ENCODE measurements around the gene DPH5.

Gene DPH5

DNA sequence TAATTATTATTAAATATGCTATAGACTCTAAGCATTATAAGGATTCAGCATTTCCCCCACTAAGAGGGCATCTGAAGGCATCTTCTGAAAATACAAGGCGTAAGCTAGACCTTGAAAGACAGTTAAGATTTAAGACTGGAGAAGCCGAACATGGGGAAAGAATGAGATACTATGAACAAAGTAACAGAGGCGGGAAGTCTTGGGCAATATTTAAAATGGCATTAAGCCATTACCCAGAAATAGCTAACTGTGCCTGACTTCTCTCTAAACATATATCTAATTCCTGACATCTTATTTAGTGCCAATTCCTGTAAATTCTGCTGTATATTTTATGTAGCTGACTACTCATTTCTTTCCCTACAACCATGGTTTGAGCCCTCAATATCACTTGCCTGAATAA lies 20.9 kb downstream of the DPH5 start:
- Histone ChIP-seq H3K4me3 (ENCODE audit: low read length) (no peak overlapping the region), H3K9me3 (ENCODE audit: insufficient read depth, low read depth, low read length) (no peaks in the 10 kb centered on the region), H3K9ac (ENCODE audit: low read depth, low read length) (no peak overlapping the region), H3K4me1 (ENCODE audit: insufficient read depth, low read length) (peaks cover 9% of the 10 kb centered on the region; the same call in 1 of the 2 replicates), H3K27me3 (ENCODE audit: insufficient read depth, low read length) (no peaks in the 10 kb centered on the region), H3K27ac (ENCODE audit: low read length) (no peak overlapping the region), H3K36me3 (ENCODE audit: insufficient read depth, low read depth, low read length) (peaks cover 36% of the 10 kb centered on the region)

DNA sequence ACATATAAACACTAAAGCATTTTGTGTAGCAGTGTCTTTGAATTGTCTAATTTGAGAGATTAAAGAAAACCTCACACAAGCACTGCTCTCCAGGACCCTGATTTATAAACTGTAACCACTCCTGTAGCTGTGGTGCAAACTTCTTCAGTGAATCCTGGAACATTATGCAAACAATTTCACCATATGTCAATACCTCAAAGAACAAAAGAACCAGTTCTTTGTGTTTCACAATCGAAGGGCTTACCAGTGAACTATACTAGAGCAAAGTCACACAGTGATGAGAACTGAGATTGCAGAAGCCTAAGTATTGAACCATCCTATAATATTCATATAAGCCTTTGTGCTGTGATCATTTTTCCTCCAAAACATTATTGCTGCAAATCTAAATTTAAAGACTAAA lies 21.5 kb downstream of the DPH5 start:
- H3K9ac ChIP-seq (ENCODE audit: low read depth, low read length) = no peak overlapping the region
- no peaks in the 10 kb centered on the region for H3K9me3 ChIP-seq (ENCODE audit: insufficient read depth, low read depth, low read length)
- no peaks in the 10 kb centered on the region for H3K27me3 ChIP-seq (ENCODE audit: insufficient read depth, low read length)
- peaks cover 38% of the 10 kb centered on the region for H3K36me3 ChIP-seq (ENCODE audit: insufficient read depth, low read depth, low read length)
- H3K4me3 ChIP-seq (ENCODE audit: low read length) = no peak overlapping the region
- H3K4me1 ChIP-seq (ENCODE audit: insufficient read depth, low read length) = peaks cover 9% of the 10 kb centered on the region; the same call in 1 of the 2 replicates
- no peak overlapping the region for H3K27ac ChIP-seq (ENCODE audit: low read length)

DNA sequence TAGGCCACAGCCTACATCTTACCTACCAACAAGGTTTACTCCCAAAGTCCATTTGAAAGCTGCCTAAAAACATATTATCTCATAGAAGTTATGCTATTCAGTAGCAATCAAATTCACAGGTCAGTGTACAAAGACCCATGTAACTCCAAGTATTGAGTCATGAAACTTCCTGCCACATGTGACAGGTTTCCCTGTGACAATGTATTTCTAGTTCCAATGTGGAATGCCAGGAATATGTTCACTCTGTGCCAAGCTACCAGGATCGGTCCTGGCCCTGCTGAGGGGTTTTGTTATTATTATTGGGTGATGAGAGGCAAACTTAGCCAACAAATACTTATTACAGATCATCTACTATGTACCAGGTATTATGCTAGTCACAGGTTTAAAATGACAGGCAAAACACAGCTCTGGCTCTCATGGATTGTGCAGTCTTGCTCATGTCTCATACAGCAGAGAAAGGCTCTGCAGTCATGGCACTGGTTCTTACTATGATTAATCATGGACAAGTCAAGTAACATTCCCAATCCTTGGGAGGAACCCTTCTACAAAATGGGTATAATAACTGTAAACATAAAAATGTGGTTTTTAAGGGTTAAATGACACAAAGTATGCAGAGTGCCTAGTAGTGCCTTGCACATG lies 22.5 kb downstream of the DPH5 start:
- Histone ChIP-seq H3K9me3 (ENCODE audit: insufficient read depth, low read depth, low read length) (no peaks in the 10 kb centered on the region), H3K36me3 (ENCODE audit: insufficient read depth, low read depth, low read length) (peaks cover 39% of the 10 kb centered on the region), H3K27ac (ENCODE audit: low read length) (no peak overlapping the region), H3K4me3 (ENCODE audit: low read length) (no peak overlapping the region), H3K9ac (ENCODE audit: low read depth, low read length) (no peak overlapping the region), H3K4me1 (ENCODE audit: insufficient read depth, low read length) (peaks cover 9% of the 10 kb centered on the region; the same call in 1 of the 2 replicates), H3K27me3 (ENCODE audit: insufficient read depth, low read length) (no peaks in the 10 kb centered on the region)

DNA sequence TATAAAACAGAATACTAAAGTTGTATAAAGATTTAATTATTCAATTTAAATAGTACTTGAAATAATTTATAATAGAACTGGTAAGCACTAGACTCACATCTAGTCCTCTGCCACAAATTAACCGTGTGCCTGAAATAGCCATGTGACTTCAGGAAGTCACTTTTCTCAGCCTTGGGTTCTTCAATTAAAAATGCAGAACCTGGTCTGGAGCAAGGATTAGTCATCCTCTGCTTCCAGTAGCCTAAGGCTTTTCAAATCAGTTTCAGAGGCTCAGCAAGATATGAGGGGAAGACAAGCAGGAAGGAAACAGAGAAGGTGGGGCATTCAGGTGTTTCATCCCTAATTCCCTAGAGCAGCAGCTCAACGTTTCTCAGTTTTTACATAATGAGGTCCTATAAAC lies 23.0 kb downstream of the DPH5 start:
- Histone ChIP-seq H3K36me3 (ENCODE audit: insufficient read depth, low read depth, low read length) (peaks cover 44% of the 10 kb centered on the region), H3K27me3 (ENCODE audit: insufficient read depth, low read length) (no peaks in the 10 kb centered on the region), H3K9me3 (ENCODE audit: insufficient read depth, low read depth, low read length) (no peaks in the 10 kb centered on the region), H3K9ac (ENCODE audit: low read depth, low read length) (no peak overlapping the region), H3K4me3 (ENCODE audit: low read length) (no peak overlapping the region), H3K4me1 (ENCODE audit: insufficient read depth, low read length) (peaks cover 9% of the 10 kb centered on the region; the same call in 1 of the 2 replicates), H3K27ac (ENCODE audit: low read length) (no peak overlapping the region)

DNA sequence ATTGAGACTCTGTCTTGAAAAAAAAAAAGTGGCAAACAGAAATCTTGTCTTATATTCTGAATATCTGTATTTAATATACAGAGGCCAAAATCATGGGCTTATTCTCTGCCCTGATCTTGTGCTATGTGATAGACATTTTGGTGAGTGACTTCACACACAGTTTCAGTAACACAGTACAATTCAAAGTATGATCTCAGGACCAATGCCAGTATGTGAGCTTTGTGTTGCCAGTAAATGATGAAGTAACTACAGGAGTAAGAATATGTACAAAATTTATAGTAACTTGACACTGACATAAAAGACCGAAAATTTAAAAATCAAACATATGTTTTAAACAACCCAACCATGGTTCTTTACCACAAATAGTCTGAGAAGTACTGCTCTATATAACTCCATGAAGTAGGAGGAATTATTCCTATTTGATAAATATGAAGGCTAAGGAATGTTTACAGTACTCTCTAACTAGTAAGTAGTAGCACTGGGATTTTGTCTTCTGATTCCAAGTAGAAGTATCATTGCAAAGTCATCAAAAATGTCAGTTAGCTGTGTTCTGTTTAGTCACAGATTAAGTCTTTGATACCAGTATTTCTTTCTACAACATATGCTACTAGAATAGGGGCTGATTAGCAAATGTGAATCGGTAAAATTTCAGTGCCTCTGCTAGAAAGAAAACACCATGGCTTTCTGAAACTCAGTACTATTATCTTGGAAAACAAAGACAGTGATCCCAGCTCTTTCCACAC lies 25.3 kb downstream of the DPH5 start:
- H3K36me3 ChIP-seq (ENCODE audit: insufficient read depth, low read depth, low read length) = peaks cover 54% of the 10 kb centered on the region
- no peak overlapping the region for H3K4me3 ChIP-seq (ENCODE audit: low read length)
- H3K9me3 ChIP-seq (ENCODE audit: insufficient read depth, low read depth, low read length) = no peaks in the 10 kb centered on the region
- no peak overlapping the region for H3K9ac ChIP-seq (ENCODE audit: low read depth, low read length)
- no peaks in the 10 kb centered on the region for H3K27me3 ChIP-seq (ENCODE audit: insufficient read depth, low read length)
- H3K27ac ChIP-seq (ENCODE audit: low read length) = no peak overlapping the region
- H3K4me1 ChIP-seq (ENCODE audit: insufficient read depth, low read length) = peaks cover 9% of the 10 kb centered on the region; the same call in 1 of the 2 replicates

DNA sequence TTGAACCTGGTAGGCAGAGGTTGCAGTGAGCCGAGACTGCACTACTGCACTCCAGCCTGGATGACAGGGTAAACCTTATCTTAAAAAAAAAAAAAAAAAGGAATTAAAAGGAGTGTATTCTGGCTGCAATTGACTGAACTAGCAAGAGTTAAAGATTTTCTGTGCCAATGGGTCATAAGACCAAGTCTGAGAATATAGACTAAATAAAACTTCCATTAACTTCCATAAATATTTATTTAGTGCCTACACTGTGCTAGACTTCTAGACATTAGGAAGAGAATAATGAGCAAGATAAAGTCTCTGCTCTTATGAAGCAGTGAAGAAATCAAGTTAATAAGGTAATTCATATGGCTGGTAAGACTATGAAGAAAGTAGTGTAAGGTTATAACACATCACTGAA lies 27.2 kb downstream of the DPH5 start:
- H3K36me3 ChIP-seq (ENCODE audit: insufficient read depth, low read depth, low read length) = peaks cover 63% of the 10 kb centered on the region
- peaks cover 6% of the 10 kb centered on the region; the same call in 1 of the 2 replicates for H3K4me1 ChIP-seq (ENCODE audit: insufficient read depth, low read length)
- H3K9me3 ChIP-seq (ENCODE audit: insufficient read depth, low read depth, low read length) = no peaks in the 10 kb centered on the region
- H3K27ac ChIP-seq (ENCODE audit: low read length) = no peak overlapping the region
- no peak overlapping the region for H3K9ac ChIP-seq (ENCODE audit: low read depth, low read length)
- no peak overlapping the region for H3K4me3 ChIP-seq (ENCODE audit: low read length)
- H3K27me3 ChIP-seq (ENCODE audit: insufficient read depth, low read length) = no peaks in the 10 kb centered on the region

DNA sequence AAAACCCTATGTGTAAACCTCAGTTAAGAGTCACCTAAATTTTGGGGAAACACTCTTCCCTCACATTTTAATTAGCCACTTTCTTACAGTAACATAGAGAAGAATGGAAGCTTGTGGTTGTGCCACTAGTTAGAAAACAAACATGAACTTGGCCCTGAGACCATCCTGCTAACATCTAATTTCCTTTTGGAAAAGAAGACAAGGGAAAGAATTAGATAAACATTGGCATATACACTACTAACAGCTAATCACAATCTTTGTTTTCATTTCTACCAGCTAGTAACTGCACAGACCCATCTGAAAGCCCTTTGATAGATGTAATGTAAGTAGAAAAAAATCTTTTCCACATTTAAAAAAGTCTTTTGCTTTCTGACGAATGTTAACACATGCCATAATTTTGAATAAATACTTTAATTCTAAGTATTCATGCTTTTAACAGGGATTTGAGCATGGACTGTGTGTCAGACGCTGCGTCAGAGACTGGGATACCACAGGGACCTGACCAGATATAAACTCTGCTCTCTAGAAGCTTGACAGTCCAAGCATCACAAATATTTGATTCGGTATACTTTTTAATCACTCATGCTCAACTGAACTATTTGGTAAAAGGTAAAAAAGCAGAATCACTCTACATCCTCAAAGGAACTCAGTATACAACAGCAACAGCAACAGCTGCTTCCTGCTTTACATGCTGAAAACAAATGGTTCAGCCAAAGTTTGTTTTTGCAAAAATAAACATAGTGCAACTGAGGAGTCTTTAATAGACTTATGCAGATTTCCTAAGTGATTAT lies 30.2 kb downstream of the DPH5 start:
- no peak overlapping the region for H3K27ac ChIP-seq (ENCODE audit: low read length)
- no peak overlapping the region for H3K9ac ChIP-seq (ENCODE audit: low read depth, low read length)
- H3K4me1 ChIP-seq (ENCODE audit: insufficient read depth, low read length) = no peaks in the 10 kb centered on the region
- H3K9me3 ChIP-seq (ENCODE audit: insufficient read depth, low read depth, low read length) = no peaks in the 10 kb centered on the region
- H3K27me3 ChIP-seq (ENCODE audit: insufficient read depth, low read length) = no peaks in the 10 kb centered on the region
- peaks cover 75% of the 10 kb centered on the region for H3K36me3 ChIP-seq (ENCODE audit: insufficient read depth, low read depth, low read length)
- H3K4me3 ChIP-seq (ENCODE audit: low read length) = no peak overlapping the region

DNA sequence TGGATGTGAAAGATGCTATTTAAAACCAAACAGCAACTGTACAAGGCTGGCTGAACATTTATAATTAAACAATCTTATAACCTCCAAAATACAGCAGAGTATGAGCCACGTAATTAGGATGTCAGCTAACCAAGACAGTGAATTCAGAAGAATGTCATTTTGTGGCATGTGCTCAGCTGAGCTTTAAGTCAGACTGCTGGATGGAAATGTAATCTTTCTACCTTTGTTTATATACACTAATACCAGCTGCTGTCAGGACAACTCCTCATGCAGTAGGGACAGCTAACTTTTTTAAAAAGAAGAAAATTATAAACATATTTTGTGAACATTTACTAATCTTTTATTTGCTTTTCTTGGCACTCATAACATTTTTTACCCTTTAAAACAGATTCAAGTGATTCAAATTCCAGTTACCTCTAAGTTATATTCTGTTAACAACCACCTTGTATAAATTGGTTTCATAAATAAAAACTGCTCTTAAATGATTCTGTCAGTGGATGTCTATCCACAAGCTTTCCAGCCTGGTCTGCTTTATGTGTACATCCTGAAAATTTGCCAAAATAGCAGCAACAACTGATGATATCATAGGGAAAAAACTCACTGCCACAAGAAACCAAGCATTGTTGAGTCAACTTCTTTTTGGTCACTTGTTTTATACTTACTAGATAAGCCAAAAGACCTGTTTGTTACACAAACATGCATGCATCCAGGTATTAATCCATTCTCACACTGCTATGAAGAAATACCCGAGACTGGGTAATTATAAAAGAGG lies 36.1 kb downstream of the DPH5 start:
- Histone ChIP-seq H3K9ac (ENCODE audit: low read depth, low read length) (no peak overlapping the region), H3K27me3 (ENCODE audit: insufficient read depth, low read length) (no peaks in the 10 kb centered on the region), H3K9me3 (ENCODE audit: insufficient read depth, low read depth, low read length) (no peaks in the 10 kb centered on the region), H3K36me3 (ENCODE audit: insufficient read depth, low read depth, low read length) (peaks cover 55% of the 10 kb centered on the region), H3K27ac (ENCODE audit: low read length) (no peak overlapping the region), H3K4me3 (ENCODE audit: low read length) (no peak overlapping the region), H3K4me1 (ENCODE audit: insufficient read depth, low read length) (no peaks in the 10 kb centered on the region)

DNA sequence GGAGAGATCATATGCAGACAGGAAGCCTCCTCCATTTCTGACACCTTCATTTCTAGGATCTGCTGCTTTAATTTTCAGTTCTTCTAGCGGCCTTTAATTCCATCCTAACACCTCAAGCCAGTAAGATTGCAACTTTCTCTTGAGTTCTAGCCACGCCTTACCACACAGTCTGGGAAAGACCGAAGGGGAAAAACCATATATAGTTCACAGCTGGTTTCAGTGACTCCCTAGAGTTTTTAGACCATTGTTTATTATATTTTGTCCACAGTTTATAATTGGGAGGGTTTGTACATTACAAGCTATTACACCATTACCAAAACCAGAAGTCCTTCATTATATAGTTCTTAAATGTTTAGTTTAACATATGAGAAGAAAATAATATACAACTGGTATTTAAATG lies 37.5 kb downstream of the DPH5 start:
- Histone ChIP-seq H3K27ac (ENCODE audit: low read length) (no peak overlapping the region), H3K4me1 (ENCODE audit: insufficient read depth, low read length) (no peaks in the 10 kb centered on the region), H3K9ac (ENCODE audit: low read depth, low read length) (no peak overlapping the region), H3K9me3 (ENCODE audit: insufficient read depth, low read depth, low read length) (no peaks in the 10 kb centered on the region), H3K36me3 (ENCODE audit: insufficient read depth, low read depth, low read length) (peaks cover 56% of the 10 kb centered on the region), H3K27me3 (ENCODE audit: insufficient read depth, low read length) (no peaks in the 10 kb centered on the region), H3K4me3 (ENCODE audit: low read length) (no peak overlapping the region)

DNA sequence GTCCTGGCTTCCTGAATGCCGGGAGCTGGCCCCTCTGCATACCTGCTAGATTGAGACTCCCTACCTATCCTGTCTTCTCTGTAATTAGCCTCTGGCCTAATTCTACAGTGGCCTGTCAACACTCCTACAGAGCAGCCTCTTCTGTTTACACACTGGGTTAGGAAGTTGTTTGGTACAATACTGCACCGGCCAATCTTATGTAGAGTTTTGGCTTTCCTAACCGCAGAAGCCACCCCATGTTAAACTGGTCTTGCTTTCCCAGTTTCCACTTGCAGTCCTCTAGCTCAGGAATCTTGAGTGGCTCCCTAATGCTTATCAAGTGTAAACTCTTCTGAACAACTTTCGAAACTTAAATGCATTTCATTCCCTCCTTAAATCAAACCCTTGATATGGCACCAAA lies 42.8 kb downstream of the DPH5 start:
- Histone ChIP-seq H3K4me1 (ENCODE audit: insufficient read depth, low read length) (no peaks in the 10 kb centered on the region), H3K36me3 (ENCODE audit: insufficient read depth, low read depth, low read length) (peaks cover 22% of the 10 kb centered on the region), H3K9ac (ENCODE audit: low read depth, low read length) (no peak overlapping the region), H3K27me3 (ENCODE audit: insufficient read depth, low read length) (no peaks in the 10 kb centered on the region), H3K9me3 (ENCODE audit: insufficient read depth, low read depth, low read length) (no peaks in the 10 kb centered on the region), H3K27ac (ENCODE audit: low read length) (no peak overlapping the region), H3K4me3 (ENCODE audit: low read length) (no peak overlapping the region)

DNA sequence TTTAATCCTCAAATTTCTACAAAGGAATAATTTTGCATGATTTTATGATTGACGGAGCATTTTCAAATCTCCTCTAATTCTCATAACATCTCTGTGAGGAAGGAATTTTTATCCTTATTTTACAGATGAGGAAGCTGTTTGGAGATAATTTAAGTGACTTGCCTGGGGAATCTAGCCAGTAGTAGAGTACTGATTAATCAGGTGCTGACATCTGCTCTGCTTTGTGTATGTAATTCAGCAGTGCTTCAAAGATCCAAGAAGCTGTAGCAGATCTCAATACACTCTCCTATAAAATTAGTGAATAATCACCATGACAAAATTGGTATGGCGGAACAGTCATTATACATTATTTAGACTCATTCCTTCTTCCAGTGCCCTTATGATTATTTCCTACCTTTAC lies 46.0 kb downstream of the DPH5 start:
- H3K4me3 ChIP-seq (ENCODE audit: low read length) = no peak overlapping the region
- H3K27me3 ChIP-seq (ENCODE audit: insufficient read depth, low read length) = no peaks in the 10 kb centered on the region
- H3K9me3 ChIP-seq (ENCODE audit: insufficient read depth, low read depth, low read length) = no peaks in the 10 kb centered on the region
- H3K27ac ChIP-seq (ENCODE audit: low read length) = no peak overlapping the region
- peaks cover 37% of the 10 kb centered on the region for H3K36me3 ChIP-seq (ENCODE audit: insufficient read depth, low read depth, low read length)
- no peak overlapping the region for H3K9ac ChIP-seq (ENCODE audit: low read depth, low read length)
- H3K4me1 ChIP-seq (ENCODE audit: insufficient read depth, low read length) = no peaks in the 10 kb centered on the region
